Left forelimb (tissue), 1 donor: ENCODE measurements around the gene NEB.

Experiments
- DNase-seq: peaks from one replicate; pipeline ENCODE4 v3.0.0-alpha.2; 2018; ENCODE audit warnings: low spot score

Gene NEB

DNA sequence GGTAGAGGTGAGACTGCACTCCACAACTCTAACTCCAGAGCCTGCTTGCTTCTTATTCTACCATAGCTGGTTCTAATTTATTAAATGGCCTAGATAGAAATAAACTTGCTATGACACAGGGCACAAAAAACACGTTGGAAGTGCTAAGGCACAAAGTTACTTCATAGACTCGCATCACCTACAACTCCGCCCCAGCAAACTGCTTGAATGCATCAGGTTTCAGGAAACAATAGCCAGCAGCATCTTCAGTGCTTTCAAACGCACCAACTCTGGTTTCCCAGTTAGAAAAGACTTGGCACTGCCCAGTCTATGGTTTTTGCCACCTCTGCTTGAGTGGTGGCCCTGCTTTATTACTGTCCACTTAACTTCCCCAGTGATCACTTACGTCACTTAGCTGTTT, 182.0 kb downstream of the NEB start:
- no peak for DNase-seq

DNA sequence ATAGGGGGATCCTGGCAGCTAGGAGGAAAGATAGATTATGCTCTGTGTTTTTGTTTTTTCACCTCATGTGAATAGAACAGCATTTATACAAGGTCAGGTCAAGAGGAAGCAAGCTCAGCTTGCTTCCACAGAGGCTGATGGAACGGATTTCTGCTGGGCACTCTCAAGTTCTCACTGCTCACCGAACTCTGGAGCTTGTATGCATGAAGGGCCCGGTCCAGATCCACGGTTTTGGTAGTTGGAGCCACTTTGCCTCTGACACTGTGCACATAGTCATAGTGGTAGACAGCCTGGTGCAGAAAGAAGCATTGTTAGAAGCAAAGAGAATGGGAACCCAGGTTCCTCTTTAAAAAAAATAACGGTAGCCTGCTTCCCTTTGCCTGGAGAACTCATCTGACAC, 182.7 kb downstream of the NEB start:
- DNase-seq, result no peak

DNA sequence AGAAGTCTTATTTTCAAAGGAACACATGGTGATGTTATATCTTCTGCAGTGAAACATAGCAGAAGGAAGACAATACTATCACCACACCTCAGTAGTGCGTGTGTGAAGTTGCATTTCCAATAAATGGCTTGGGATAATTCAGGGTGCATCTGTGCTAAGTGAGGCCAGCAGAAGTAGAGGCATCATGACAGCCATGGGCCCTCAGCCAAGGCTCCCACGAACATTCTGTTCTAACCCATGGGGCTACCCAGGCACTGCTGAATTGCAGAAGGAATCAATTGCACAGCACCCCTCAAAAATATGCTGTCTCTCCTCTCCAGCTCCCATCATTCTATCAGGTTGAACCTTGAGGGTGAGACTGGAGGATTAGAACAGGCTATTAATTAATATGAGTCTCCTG, 185.1 kb downstream of the NEB start:
- no peak for DNase-seq

DNA sequence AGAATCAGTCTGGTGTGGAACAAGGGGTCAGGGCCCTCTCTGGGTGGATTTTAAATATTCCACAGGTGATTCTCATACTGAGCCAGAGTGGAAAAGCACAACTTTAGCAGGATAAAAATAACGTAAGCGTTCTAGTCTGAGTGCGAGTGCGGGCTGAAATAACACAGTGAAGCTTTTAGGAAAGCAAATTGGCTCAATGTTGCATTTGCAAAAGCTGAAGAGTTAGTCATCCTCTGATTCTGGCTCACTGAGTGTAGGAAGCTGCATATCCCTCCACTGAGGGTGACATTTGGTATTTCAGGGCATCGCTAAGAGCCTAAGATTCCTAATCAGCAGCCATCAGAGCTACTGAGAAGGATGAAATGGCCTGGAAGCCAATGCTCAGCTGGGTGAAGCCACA, 189.8 kb downstream of the NEB start:
- DNase-seq, result no peak

DNA sequence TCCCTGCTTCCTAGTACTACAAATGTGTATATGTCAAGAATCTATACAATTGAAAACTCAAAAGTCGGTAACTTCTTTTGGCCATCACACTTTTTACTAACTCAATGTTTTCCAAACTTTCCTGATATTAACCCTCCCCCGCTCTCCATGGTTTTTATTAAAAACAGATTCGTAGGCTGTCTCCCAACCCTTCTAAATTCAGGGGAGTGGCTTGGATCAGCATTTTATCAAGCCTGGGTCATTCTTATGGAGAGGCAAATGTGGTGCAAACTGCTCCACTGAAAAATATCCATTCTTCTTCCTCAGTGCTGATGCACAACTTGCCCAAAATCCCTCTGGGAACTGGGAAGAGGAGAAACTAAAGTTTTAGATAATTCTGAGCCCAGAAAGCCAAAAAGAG, 190.4 kb downstream of the NEB start:
- DNase-seq, result no peak

DNA sequence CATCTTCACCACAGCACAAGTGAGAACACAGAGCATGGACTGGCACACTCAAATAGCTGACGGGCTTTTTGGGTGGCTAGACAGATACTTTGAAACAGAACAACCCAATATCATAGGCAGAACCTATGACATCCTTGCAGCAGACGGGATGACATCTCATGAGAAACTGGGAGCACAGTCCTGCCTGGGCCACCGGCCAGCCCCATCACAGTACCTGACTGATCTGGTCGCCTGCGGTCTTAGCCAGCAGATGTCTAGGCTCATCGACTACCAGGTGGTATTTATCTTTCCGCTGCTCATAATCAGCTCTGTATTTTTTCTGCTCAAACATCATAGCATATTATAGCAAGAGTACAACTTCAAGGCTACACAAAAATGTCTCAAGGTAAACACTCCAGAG, 200.3 kb downstream of the NEB start:
- no peak for DNase-seq

DNA sequence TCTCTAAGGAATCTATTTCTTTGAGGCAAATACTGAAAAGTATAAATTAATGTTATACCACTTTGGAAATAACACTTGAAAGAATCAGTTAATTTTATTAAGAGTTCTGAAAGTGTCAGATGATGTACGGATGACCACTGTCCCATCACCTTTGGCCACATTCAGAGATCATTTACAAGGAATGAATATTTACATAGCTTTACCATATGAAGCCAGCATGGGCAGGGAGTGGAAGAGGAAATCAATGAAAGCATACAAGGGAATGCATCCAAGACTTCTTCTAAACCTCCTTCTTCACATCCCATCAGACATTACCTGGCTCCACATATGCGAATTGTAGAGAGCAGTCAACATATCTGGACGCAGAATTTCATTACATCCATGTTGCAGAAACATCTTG, 201.1 kb downstream of the NEB start:
- DNase-seq, result no peak

DNA sequence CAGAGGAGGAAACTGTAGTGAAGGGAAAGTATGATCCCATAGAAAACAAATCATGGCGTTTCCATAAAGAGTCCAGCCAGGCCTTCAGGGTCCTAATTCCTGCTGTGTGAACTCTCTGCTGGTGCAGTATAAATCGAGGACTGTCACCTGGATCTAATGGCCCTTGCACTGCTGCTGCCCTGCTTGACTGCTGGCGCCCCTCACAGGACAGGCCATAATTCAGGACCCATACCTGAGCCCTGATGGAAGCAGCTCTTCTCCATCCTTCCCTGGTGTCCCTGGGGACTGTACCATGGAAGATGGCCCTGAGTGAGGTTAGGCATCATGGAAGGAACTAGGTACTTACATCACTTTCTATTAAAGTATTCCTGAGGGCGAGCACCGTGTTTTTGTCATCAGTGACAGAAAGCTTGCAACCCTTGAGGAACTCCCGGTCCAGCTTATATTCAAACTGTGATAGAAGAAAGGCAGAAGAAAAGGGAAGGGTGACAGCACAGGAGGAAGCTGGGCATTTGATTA, 207.6 kb downstream of the NEB start:
- DNase-seq, result no peak

DNA sequence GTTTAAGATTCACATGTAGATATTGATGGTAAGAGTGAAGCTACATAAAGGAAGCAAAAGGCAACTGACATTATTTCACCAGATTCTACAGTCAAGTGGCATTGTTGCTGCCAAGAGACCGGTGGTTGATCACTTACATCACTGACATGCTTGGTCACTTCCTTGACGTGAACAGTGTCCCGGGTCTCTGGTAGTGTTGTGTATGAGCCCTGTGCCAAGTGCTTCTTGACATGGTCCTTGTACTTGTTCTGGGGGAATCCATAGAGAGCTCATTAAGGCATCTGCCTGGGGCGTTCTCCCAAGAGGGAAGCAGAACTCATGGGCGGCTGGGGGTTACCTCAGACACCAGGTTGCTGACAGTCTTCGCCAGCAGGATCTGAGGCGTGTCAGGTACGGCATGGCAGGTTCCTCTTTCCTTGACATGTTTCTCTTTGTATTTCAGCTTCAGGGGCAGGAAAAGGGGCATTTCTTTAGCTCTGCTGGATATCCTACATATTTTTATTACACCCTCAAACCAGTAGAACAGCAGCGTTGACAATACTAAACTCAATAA, 208.4 kb downstream of the NEB start:
- DNase-seq, result no peak

DNA sequence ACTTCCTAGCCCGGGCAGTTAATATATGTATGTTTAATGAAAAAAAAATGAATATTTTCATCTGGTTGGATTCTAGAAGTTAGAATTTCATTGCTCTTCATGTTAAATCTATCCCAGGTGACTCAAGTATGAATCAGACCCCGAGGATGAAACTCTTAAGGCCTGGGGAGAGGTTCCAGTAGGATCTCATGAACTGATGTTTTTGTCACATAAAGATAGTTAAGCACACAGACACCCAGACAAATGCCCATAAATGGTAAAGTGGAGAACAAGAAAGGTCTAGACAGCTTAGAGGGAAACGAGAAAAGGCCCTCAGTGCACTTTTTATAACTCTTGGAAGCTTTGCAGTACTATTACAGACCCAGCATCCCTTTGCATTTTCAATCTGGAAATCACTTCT, 210.4 kb downstream of the NEB start:
- no peak for DNase-seq

DNA sequence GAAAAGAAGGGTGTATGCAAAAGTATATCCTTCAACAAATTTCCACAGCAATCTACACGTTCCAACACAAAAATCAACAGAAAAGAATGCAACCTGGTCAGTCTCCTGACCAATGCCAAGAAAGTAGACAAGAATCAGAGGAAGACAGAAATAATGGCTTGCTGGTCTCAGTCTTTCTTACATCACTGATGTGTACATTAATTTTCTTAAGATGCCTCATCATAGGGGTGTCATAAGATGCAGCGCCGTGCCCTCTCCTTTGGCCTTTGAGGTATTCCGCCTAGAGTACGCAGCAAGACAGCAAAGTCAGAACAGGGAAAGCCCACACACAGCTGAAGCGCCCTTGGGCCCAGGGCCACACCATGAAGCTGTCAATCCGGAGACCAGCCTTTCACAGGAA, 211.7 kb downstream of the NEB start:
- DNase-seq, result no peak

DNA sequence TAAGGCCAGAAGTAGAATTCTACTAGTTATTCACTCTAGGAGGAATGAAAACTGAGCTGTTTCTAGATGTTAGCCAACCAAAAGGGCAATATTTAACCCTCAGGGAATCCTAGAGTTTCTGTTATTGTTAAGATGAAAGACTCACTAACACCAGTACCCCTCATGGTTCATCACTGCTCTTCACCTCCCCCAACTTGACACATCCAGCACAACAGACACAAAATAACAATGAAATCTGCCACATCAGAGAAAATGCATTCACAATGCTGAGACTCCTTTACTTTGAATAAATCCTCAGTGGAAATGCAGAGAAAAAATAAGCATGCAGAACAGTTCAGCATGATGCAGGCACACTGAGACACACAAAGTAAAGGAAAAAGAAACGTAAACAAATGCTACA, 213.3 kb downstream of the NEB start:
- no peak for DNase-seq

DNA sequence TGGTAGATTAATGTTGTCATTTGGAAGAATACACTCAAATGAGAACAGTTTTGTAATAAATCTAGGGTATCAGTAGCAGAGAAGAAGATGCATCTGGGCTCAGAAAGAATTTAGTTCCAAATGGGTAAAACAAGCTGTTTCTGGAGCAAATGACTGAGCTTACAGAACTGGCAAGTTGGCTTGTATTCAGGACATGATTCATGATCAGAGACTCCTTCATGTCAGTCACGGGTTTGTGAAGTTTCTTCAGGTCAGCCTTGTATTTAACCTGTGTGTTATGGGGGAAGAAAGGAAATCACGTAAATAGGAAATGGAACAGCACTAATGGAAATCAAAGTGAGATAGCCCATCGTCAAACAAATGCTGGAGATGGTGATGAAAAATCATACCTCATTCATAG, 215.5 kb downstream of the NEB start:
- no peak for DNase-seq

DNA sequence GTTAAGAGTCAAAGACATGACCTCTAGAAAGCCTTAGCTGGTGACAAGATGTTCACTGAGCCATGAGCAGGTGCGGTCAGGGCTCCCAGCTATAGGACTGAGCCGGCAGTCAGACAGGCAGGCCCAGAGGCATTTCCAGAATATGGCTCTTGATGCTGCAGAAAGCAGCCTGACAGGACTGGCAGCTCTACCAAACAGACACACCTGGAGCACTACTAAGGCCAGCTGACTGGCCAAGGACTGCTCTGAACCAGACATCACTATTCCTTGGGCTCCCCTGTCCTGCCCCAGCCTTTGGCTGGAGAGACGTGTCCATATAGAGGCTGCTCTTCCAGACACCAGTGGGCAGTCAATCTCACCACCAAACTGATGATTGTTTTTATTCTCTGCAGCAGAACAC, 225.8 kb downstream of the NEB start:
- no peak for DNase-seq

DNA sequence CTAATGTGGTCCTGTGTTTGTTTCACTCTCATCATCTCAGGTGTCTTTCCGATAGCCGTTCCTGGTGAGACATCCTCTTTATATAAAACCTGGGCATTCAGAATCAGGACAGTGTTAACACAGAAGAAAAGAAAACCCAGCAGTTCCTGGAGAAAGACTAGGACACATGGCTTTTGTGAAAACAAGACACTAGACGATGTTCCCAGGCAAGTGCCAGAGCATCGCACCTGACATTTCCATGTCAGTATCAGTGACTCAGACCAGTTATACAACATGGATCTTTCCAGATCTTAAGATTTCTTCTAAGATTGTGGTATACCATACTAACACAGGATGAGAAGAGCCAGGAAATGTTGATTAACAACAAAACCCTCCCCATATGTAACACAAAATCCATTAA, 228.1 kb downstream of the NEB start:
- DNase-seq, result no peak

DNA sequence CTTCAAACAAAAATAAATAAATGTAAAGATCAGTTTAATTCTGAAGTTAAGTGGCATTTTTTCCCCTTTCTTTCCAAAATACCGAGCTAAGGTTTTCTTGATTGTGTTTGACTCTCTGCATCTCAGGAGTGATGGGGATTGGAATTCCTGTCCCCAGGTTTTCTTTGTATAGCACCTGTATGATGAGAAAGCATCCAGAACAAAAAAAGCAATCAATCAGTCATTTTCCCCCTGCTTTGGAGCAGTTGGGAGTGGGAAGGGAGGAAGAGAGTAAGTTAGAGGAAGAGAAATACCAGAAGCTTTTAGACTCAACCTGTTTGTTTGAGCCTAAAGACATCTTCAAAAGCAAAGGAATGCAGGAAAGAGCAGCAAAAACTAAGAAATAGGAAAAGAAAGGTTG, 236.1 kb downstream of the NEB start:
- DNase-seq, result no peak

DNA sequence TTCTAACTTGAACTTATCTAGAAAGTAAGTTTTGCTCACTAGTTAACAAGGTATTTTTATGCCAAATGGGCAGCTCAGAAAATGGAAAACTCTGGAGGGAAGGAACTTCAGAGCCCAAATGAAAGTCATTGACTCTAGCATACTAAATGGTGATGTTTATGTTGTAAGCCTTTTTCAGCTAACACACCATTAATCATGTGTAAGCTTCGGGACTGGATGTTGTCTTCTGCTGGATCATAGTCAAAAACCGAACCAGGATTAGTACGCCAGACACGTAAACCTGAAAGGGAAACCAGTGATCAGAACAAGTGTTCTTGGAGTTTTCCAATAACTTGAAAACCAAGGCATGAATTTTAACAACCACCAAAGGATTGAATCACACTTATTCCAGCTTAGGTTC, 242.8 kb downstream of the NEB start:
- DNase-seq, result no peak

DNA sequence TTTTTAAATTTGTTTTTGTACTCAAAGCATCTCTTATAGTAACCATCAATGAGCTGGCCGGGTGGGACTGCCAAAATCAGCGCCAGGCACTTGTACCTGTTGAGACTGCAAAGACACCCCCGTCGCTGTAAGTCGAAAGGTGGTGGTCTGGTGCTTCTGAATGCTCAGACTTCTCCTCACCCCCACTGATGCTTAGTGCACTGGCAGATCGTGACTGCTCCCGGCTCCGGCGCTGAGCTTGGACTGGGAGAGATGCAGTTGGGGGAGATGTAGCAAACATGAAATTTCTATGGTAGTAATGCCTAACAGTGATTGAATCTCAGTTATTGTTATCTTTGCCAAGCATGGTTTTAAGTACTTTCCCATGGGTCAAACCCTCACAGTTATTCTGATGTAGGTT, 244.0 kb downstream of the NEB start:
- DNase-seq, result no peak

DNA sequence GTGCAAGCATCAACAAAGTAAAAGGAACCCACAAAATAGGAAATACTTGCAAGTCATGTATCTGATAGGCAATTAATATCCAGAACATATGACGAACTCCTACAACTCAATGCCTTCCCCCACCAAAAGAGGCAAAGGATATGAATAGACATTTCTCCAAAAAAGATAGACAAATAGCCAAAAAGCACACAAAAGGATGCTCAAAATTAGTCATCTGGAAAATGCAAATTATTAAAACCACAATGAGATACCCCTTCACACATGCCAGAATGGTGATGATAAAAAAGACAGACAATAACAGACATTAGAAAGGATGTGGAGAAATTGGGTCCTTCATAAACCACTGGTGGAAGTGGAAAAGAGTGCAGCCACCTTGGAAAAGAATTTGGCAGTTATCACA, 248.2 kb downstream of the NEB start:
- DNase-seq, result no peak

DNA sequence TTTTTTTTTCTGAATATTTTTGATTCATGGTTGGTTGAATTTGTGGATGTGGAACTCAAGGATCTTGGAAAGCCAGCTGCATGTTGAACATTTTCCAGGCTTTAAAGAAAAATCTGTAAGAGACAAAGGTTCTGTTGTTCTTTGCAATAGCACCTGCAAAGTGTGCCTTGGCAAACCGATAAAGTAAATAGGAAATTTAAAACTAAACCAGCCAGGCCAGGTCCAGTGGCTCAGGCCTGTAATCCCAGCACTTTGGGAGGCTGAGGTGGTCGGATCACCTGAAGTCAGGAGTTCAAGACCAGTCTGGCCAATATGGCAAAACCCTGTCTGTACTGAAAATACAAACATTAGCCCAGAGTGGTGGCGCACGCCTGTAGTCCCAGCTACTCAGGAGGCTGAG, 250.2 kb downstream of the NEB start:
- no peak for DNase-seq

DNA sequence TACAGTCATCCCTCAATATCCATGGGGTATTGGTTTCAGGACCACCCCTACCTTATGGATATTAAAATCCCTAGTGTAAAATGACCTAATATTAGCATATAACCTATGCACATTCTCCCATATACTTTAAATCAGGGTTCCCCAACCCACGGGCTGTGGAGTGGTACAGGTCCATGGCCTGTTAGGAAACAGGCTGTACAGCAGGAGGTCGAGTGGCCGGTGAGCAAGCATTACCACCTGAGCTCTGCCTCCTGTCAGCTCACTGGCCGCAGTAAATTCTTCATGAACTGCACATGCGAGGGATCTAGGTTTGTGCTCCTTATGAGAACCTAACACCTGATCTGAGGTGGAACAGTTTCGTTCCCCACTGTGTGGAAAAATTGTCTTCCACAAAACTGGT, 250.7 kb downstream of the NEB start:
- DNase-seq, result no peak

DNA sequence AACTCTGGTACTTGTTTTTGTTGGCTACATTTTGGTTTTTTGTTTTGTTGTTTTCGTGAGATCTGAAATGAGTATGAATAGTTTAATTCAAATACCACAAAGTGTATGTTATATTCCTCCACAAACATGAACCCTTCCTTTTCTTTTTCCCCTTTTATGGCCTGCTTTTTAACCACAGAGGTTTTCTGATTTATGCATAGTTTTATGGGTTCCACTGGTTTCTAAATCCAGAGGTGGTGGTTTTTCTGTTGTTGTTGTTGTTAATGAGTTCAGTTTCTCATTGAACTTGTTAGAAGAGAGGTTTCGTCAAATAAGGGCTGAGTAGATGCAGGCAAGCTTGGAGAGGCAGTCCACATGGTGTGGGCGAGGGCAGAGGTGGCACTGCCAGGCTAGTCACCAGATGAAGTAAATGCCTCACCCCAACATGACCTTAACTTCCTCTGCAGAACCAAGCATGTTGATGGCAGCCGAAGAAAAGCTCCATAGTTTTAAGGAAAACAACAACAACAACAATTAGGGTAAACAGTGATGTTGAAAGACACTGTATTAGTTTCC, 252.0 kb downstream of the NEB start:
- DNase-seq, result no peak

DNA sequence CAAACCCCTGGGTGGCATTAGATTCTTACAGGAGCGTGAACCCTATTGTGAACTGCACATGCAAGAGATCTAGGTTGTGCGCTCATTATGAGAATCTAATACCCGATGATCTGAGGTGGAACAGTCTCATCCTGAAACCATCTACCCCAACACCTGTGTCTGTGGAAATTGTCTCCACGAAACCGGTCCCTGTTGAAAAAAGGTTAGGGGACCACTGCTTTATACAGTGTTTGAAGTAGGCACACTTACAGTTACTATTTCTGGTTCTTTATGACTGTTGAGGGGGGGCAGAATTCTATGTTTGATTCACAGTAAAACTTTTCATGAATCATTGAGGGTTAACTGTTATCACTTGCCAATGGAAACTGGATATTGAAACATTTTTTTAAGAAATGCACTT, 252.5 kb downstream of the NEB start:
- no peak for DNase-seq

DNA sequence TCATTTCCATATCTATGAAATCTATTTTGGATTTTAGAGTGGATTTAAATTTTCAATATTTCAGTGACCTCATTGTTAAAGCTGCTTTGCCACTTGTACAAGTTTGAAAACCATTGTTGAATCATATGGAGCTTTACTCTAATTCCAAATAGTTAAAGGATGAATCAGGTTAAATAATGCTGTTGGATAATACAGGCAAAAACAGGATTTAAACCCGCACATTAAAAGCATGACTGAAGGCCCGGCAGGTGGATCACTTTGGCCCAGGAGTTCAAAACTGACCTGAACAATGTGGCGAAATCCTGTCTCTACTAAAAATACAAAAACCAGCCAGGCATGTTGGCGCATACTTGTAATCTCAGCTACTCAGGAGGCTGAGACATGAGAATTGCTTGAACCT, 256.3 kb downstream of the NEB start:
- no peak for DNase-seq

DNA sequence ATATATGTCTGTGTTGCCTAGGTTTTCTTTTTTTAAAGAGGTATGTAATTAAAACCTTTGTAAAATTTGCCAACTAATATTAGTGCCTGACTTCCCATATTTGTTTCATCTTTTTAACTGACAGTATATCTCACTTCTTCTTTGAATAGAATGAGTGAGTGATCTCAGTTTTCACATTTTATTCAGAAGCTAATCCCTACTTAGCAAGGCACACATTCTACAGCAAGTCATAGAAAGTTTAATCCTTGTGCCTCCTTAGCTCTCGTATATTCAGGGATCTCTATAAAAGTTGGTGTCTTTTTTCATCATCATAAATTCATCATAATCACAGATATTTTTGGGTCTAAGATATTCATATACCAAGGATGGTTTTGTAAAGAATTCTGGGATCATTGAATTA, 258.0 kb downstream of the NEB start:
- DNase-seq, result no peak
